AG08396 (cell line): Measurements from ENCODE around the gene LINGO4.

ENCODE experiments used
- DNase-seq: peaks from one replicate; pipeline ENCODE4 v3.0.0; 2012; ENCODE audit warnings: low spot score, mixed read lengths

The LINGO4 gene

GRCh38 chr1:151834239-151834638 lies 29.0 kb upstream of the LINGO4 start:
- DNase-seq = no peak

- DNase-seq = no peak
Observed at GRCh38 chr1:151833172-151833900, 28.1 kb upstream of the LINGO4 start.

GRCh38 chr1:151832318-151832980 lies 27.2 kb upstream of the LINGO4 start:
- DNase-seq = peak; percentile 74

GRCh38 chr1:151831605-151832004 lies 26.4 kb upstream of the LINGO4 start, which contains the start of gene RORC:
Gene RORC (minus strand): TSS chr1:151831802. CDS start chr1:151831764, 38 bp downstream.
- no peak for DNase-seq

GRCh38 chr1:151831256-151831591 lies 26.0 kb upstream of the LINGO4 start:
- DNase-seq = no peak

GRCh38 chr1:151830055-151830454 lies 24.8 kb upstream of the LINGO4 start:
- DNase-seq = no peak

- no peak for DNase-seq
Observed at GRCh38 chr1:151829352-151830046, 24.3 kb upstream of the LINGO4 start.

- peak; percentile 64 for DNase-seq
Observed at GRCh38 chr1:151828921-151829320, 23.7 kb upstream of the LINGO4 start.

- DNase-seq = no peak
Observed at GRCh38 chr1:151827853-151828252, 22.6 kb upstream of the LINGO4 start.

- no peak for DNase-seq
Observed at GRCh38 chr1:151825751-151826660, 20.8 kb upstream of the LINGO4 start.

GRCh38 chr1:151825204-151825603 lies 20.0 kb upstream of the LINGO4 start:
- DNase-seq = no peak

- no peak for DNase-seq
Observed at GRCh38 chr1:151823175-151823574, 18.0 kb upstream of the LINGO4 start.

- no peak for DNase-seq
Observed at GRCh38 chr1:151822404-151822803, 17.2 kb upstream of the LINGO4 start.

- DNase-seq = no peak
Observed at GRCh38 chr1:151820940-151821339, 15.7 kb upstream of the LINGO4 start.

GRCh38 chr1:151819976-151820623 lies 14.9 kb upstream of the LINGO4 start:
- no peak for DNase-seq

GRCh38 chr1:151819227-151819835 lies 14.1 kb upstream of the LINGO4 start:
- DNase-seq = no peak

GRCh38 chr1:151817353-151817730 lies 12.1 kb upstream of the LINGO4 start:
- DNase-seq = no peak

- DNase-seq = no peak
Observed at GRCh38 chr1:151816548-151817352, 11.5 kb upstream of the LINGO4 start.

- DNase-seq = no peak
Observed at GRCh38 chr1:151815716-151816327, 10.6 kb upstream of the LINGO4 start.
